A673 (cell line): ENCODE measurements around the gene RTN4RL1.

Source experiments
- EZH2 ChIP-seq: fragments of 200-600 bp; sonication (generic); IDR thresholded peaks from 2 replicates; pipeline ENCODE4 v1.6.1; 2017; ENCODE audit warnings: borderline replicate concordance, low read depth, mild to moderate bottlenecking, mixed read lengths, antibody characterized with exemption, low read length; ENCODE audit not compliant: poor library complexity, severe bottlenecking
- TF ChIP-seq, protein P1 (sequence below): fragments of 300-800, 200-600 bp; sonication (generic); conservative IDR thresholded peaks from 2 replicates; pipeline ENCODE4 v1.5.1; 2017; ENCODE audit warnings: low read depth, mild to moderate bottlenecking, antibody characterized with exemption, low read length, moderate library complexity, mixed read lengths

DNA sequence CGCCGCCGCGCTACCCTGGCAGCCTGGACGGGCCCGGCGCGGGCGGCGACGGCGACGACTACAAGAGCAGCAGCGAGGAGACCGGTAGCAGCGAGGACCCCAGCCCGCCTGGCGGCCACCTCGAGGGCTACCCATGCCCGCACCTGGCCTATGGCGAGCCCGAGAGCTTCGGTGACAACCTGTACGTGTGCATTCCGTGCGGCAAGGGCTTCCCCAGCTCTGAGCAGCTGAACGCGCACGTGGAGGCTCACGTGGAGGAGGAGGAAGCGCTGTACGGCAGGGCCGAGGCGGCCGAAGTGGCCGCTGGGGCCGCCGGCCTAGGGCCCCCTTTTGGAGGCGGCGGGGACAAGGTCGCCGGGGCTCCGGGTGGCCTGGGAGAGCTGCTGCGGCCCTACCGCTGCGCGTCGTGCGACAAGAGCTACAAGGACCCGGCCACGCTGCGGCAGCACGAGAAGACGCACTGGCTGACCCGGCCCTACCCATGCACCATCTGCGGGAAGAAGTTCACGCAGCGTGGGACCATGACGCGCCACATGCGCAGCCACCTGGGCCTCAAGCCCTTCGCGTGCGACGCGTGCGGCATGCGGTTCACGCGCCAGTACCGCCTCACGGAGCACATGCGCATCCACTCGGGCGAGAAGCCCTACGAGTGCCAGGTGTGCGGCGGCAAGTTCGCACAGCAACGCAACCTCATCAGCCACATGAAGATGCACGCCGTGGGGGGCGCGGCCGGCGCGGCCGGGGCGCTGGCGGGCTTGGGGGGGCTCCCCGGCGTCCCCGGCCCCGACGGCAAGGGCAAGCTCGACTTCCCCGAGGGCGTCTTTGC, 32.8 kb upstream of the RTN4RL1 start:
- TF ChIP-seq, protein P1, sequence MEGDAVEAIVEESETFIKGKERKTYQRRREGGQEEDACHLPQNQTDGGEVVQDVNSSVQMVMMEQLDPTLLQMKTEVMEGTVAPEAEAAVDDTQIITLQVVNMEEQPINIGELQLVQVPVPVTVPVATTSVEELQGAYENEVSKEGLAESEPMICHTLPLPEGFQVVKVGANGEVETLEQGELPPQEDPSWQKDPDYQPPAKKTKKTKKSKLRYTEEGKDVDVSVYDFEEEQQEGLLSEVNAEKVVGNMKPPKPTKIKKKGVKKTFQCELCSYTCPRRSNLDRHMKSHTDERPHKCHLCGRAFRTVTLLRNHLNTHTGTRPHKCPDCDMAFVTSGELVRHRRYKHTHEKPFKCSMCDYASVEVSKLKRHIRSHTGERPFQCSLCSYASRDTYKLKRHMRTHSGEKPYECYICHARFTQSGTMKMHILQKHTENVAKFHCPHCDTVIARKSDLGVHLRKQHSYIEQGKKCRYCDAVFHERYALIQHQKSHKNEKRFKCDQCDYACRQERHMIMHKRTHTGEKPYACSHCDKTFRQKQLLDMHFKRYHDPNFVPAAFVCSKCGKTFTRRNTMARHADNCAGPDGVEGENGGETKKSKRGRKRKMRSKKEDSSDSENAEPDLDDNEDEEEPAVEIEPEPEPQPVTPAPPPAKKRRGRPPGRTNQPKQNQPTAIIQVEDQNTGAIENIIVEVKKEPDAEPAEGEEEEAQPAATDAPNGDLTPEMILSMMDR, result no peak
- no peak for TF ChIP-seq EZH2
